Thyroid gland (tissue), 4 donors: ENCODE data around the gene POFUT2. TPM values are rescaled to one million over a fixed set of nuclear protein-coding genes. Genes with fewer than 3 reads are reported as not detected.

ENCODE experiments used
- DNase-seq, 2 donors: peaks; one replicate each; pipeline ENCODE4 v3.0.0-alpha.2; 2019
- H3K27ac ChIP-seq, 3 donors: fragments of 200-600 bp; sonication (generic); 1 replicate in 2 of 3; 2 replicates in 1 of 3; pipeline ENCODE4 v1.5.1; 2016 to 2019; ENCODE audit warnings: mild to moderate bottlenecking in 1 of 3, moderate library complexity in 1 of 3
- H3K27me3 ChIP-seq: fragments of 200-600 bp; sonication (generic); one replicate; pipeline ENCODE4 v1.5.1; 2019
- H3K36me3 ChIP-seq, 2 donors: fragments of 200-600 bp; sonication (generic); one replicate each; pipeline ENCODE4 v1.5.1; 2016 to 2019
- H3K4me1 ChIP-seq, 2 donors: fragments of 200-600 bp; sonication (generic); one replicate each; pipeline ENCODE4 v1.5.1; 2017 to 2019
- H3K4me3 ChIP-seq, 3 donors: fragments of 200-600 bp; sonication (generic); replicated peaks in 1 of 3; 1 replicate in 2 of 3; 2 replicates in 1 of 3; pipeline ENCODE4 v1.5.1; 2016; ENCODE audit warnings: mild to moderate bottlenecking in 1 of 3
- H3K9me3 ChIP-seq: fragments of 200-600 bp; sonication (generic); one replicate; pipeline ENCODE4 v1.5.1; 2017
- POLR2A ChIP-seq, 2 donors: fragments of 450-650 bp; IDR thresholded peaks; one replicate each; pipeline ENCODE4 v1.6.1; 2017; ENCODE audit warnings: antibody characterized with exemption in 2 of 2, mild to moderate bottlenecking in 2 of 2, moderate library complexity in 1 of 2
- WGBS, 2 donors: methylation state at CpG; one replicate each; pipeline ENCODE4 v1.1.5; 2017; 5-methylcytosine and 5-hydroxymethylcytosine counted together
- intact Hi-C: fragments of 100-400 bp; cut with DNase I; formaldehyde crosslinking; loops from one replicate; pipeline ENCODE4 v1.15.1; 2023
- total RNA-seq, 4 donors: library from RNA; depleted of rRNA; stranded (reverse); fragments of >200 nt; gene quantifications; one replicate each; pipeline ENCODE4 v1.2.3, GENCODE V29; 2016
- TF ChIP-seq, protein P1 (sequence below), 6 experiments: fragments of 200-600 bp in 3 of 6; fragments of 450-650 bp in 3 of 6; sonication (generic) in 3 of 6; IDR thresholded peaks; one replicate each; pipeline ENCODE4 v1.5.1; 2016 to 2019; ENCODE audit warnings: antibody characterized with exemption in 6 of 6, mild to moderate bottlenecking in 2 of 6, inconsistent platforms in 1 of 6, moderate library complexity in 1 of 6

Gene POFUT2
- total RNA-seq, 4 donors from 2014 or later: 20.2 to 52.2 (median 40.5) TPM

DNA sequence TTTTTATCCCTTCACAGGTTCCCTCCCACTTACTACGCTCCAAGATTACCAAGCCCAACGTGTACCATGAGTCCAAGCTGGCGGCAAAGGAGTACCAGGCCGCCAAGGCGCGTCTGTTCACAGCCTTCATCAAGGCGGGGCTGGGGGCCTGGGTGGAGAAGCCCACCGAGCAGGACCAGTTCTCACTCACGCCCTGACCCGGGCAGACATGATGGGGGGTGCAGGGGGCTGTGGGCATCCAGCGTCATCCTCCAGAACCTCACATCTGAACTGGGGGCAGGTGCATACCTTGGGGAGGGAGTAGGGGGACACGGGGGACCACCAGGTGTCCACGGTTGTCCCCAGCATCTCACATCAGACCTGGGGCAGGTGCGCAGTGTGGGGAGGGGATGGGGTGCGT, 65.7 kb downstream of the POFUT2 start:
- Histone ChIP-seq H3K27ac (no peak overlapping the region), H3K4me3 (no peak overlapping the region), H3K4me1 (no peaks in the 10 kb centered on the region), H3K9me3 (no peaks in the 10 kb centered on the region), H3K27me3 (peaks cover 4% of the 10 kb centered on the region), H3K36me3 (no peaks in the 10 kb centered on the region)
- intact Hi-C loops: no loop called here
- WGBS, 2 donors: 91 to 95% methylated on average over 13 of the region's 15 CpGs
- no peak for DNase-seq
- TF ChIP-seq, protein P1, sequence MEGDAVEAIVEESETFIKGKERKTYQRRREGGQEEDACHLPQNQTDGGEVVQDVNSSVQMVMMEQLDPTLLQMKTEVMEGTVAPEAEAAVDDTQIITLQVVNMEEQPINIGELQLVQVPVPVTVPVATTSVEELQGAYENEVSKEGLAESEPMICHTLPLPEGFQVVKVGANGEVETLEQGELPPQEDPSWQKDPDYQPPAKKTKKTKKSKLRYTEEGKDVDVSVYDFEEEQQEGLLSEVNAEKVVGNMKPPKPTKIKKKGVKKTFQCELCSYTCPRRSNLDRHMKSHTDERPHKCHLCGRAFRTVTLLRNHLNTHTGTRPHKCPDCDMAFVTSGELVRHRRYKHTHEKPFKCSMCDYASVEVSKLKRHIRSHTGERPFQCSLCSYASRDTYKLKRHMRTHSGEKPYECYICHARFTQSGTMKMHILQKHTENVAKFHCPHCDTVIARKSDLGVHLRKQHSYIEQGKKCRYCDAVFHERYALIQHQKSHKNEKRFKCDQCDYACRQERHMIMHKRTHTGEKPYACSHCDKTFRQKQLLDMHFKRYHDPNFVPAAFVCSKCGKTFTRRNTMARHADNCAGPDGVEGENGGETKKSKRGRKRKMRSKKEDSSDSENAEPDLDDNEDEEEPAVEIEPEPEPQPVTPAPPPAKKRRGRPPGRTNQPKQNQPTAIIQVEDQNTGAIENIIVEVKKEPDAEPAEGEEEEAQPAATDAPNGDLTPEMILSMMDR (IDR thresholded peaks at IDR 0.05): no peak
- TF ChIP-seq POLR2A (IDR thresholded peaks at IDR 0.05): no peak

DNA sequence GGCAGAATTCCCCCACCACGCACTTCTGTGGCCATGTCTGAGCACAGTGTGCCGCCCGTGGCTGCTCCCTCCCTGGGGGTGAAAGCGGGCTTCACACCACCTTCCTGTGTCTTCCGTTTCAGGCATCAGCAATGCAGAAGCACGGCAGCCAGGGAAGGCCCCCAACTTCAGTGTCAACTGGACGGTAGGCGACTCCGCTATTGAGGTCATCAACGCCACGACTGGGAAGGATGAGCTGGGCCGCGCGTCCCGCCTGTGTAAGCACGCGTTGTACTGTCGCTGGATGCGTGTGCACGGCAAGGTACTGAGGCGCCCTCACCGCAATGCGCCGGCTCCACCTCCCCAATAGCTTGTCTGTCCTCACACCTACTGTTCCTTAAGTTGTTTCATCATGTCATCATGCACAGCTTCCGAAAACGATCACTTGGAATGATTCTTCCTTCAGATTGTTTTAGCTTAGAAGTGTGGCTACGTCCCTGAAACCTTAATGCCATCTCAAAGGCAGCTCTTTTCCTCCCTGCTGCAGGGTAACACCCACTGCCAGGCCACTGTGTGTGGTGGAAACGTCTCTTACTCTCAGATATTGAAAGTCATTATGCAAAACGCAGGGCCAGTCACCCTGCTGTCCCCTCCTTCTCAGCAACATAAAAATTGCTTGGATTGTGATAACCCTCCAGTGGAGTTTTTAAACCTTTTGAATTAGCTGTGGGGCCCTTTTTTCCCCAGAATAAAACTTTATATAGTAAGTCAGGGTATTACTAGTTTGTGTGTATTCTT, 66.8 kb downstream of the POFUT2 start:
- TF ChIP-seq, protein P1 (IDR thresholded peaks at IDR 0.05): no peak
- no peak for TF ChIP-seq POLR2A (IDR thresholded peaks at IDR 0.05)
- DNase-seq: no peak
- H3K27me3 ChIP-seq: peaks cover 4% of the 10 kb centered on the region
- intact Hi-C loops: no loop called here
- H3K36me3 ChIP-seq: no peaks in the 10 kb centered on the region
- H3K9me3 ChIP-seq: no peaks in the 10 kb centered on the region
- H3K4me3 ChIP-seq: no peak overlapping the region
- no peaks in the 10 kb centered on the region for H3K4me1 ChIP-seq
- WGBS, 2 donors: 93 to 94% methylated on average over 26 to 29 of the region's 29 CpGs
- H3K27ac ChIP-seq: no peak overlapping the region

DNA sequence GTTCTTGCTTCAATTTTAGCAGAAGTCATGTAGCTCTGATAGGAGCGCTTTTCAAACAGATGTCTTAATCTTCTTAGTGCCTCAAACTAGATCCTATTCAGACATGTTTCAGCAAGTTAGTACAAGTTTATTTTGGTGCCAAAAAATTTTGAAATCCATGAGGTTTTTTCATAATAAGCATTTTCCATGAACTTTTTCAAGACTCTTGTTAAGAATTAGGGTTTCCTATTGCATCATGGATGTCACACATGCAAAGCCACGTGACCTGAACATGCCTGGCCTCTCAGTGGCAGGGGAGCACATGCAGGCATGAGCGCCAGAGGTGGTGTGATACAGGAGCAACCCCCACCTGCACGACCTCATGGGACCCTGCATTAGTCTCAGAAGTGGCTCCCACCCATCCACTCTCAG, 67.6 kb downstream of the POFUT2 start:
- Histone ChIP-seq H3K36me3 (no peaks in the 10 kb centered on the region), H3K27me3 (no peaks in the 10 kb centered on the region), H3K4me1 (no peaks in the 10 kb centered on the region), H3K9me3 (no peaks in the 10 kb centered on the region), H3K27ac (no peak overlapping the region), H3K4me3 (no peak overlapping the region)
- TF ChIP-seq, protein P1 (IDR thresholded peaks at IDR 0.05): no peak
- TF ChIP-seq POLR2A (IDR thresholded peaks at IDR 0.05): no peak
- intact Hi-C loops: no loop called here
- 87 to 93% methylated on average over 4 of the region's 4 CpGs for WGBS, 2 donors
- DNase-seq: no peak

DNA sequence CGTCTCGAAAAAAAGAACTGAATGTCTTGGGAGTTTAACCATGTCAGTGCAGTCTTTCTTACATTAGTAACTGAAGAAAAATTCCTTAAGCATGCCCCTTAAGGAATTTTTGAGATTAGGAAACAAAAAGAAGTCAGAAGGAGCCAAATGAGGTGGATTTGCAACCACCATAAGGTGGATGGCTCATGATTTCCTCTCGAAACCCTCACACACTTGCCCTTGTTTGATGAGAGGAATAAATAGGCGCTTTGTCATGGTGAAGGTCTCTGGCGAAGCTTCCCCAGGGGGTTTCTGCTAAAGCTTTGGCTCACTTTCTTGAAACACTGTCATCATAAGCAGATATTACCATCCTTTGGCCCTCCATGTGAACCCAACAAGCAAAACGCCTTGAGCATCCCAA, 68.2 kb downstream of the POFUT2 start:
- intact Hi-C loops: no loop called here
- H3K27me3 ChIP-seq: no peaks in the 10 kb centered on the region
- no peak for DNase-seq
- H3K9me3 ChIP-seq: no peaks in the 10 kb centered on the region
- no peak overlapping the region for H3K27ac ChIP-seq
- H3K36me3 ChIP-seq: no peaks in the 10 kb centered on the region
- TF ChIP-seq POLR2A (IDR thresholded peaks at IDR 0.05): no peak
- TF ChIP-seq, protein P1 (IDR thresholded peaks at IDR 0.05): no peak
- no peaks in the 10 kb centered on the region for H3K4me1 ChIP-seq
- WGBS, 2 donors: 93 to 98% methylated on average over 6 of the region's 6 CpGs
- H3K4me3 ChIP-seq: no peak overlapping the region

DNA sequence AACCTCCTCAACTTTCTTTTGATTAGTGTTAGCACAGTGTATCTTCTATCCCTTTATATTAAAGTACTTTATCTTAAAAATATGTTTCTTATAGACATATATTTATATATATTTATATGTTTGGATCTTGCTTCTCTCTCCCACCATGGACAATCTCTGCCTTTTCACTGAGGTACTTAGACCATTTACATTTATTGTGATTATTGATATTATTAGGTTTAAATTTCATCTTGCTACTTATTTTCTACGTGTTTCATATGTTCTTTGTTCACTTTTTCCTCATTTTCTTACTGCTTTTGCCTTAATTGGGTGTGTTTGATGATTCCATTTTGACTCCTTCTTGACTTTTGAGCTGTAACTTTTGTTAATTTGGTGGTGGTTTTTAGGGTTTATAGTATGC, 70.7 kb downstream of the POFUT2 start:
- TF ChIP-seq POLR2A (IDR thresholded peaks at IDR 0.05): no peak
- TF ChIP-seq, protein P1 (IDR thresholded peaks at IDR 0.05): no peak
- Histone ChIP-seq H3K9me3 (no peaks in the 10 kb centered on the region), H3K4me3 (no peak overlapping the region), H3K27ac (no peak overlapping the region), H3K27me3 (no peaks in the 10 kb centered on the region), H3K36me3 (no peaks in the 10 kb centered on the region), H3K4me1 (no peaks in the 10 kb centered on the region)
- WGBS, 2 donors: 82 to 84% methylated on average over 1 of the region's 1 CpG
- intact Hi-C loops: no loop called here
- no peak for DNase-seq
